CD14-positive monocyte (primary cell): ENCODE results near the gene IL18R1. TPM values are rescaled to one million over a fixed set of nuclear protein-coding genes. Genes with fewer than 3 reads are reported as not detected.

ENCODE experiments used
- DNase-seq, 3 donors: peaks; one replicate each; pipeline ENCODE4 v3.0.0-alpha.2; 2011 to 2022
- H2AFZ ChIP-seq: 2 replicates; pipeline ENCODE4 v1.6.0; 2012; ENCODE audit warnings: mild to moderate bottlenecking, low read depth, low read length, inconsistent platforms; ENCODE audit not compliant: insufficient read depth, poor library complexity, severe bottlenecking
- H3K27ac ChIP-seq, 2 donors: 1 replicate in 1 of 2; 2 replicates in 1 of 2; pipeline ENCODE4 v1.5.1; 2012 to 2013; ENCODE audit warnings: low read length in 2 of 2, control low read depth in 1 of 2, inconsistent platforms in 1 of 2, low read depth in 1 of 2, mild to moderate bottlenecking in 1 of 2
- H3K27me3 ChIP-seq, 2 donors: one replicate each; pipeline versions ENCODE4 v1.6.0 to v1.6.1; 2011 to 2013; ENCODE audit warnings: low read length in 2 of 2; ENCODE audit not compliant: control insufficient read depth in 2 of 2, insufficient read depth in 2 of 2
- H3K36me3 ChIP-seq, 2 donors: replicated peaks in 1 of 2; 1 replicate in 1 of 2; 2 replicates in 1 of 2; pipeline versions ENCODE4 v1.5.1 to v1.6.1; 2012 to 2013; ENCODE audit warnings: low read length in 2 of 2, control low read depth in 1 of 2, inconsistent platforms in 1 of 2, mild to moderate bottlenecking in 1 of 2; ENCODE audit not compliant: insufficient read depth in 2 of 2, control insufficient read depth in 1 of 2
- H3K4me1 ChIP-seq, 2 donors: 1 replicate in 1 of 2; 2 replicates in 1 of 2; pipeline versions ENCODE4 v1.5.1 to v1.6.1; 2012 to 2013; ENCODE audit warnings: low read length in 2 of 2, control low read depth in 1 of 2, inconsistent platforms in 1 of 2, mild to moderate bottlenecking in 1 of 2, moderate library complexity in 1 of 2; ENCODE audit not compliant: insufficient read depth in 2 of 2, control insufficient read depth in 1 of 2
- H3K4me2 ChIP-seq: replicated peaks from 2 replicates; pipeline ENCODE3; 2012; ENCODE audit warnings: low read length, moderate library complexity, mild to moderate bottlenecking; ENCODE audit not compliant: poor library complexity, severe bottlenecking; ENCODE audit errors: extremely low read depth
- H3K4me3 ChIP-seq, 3 experiments: fragments of 200-600 bp in 1 of 3; sonication (generic) in 1 of 3; replicated peaks in 1 of 3; 1 replicate in 2 of 3; 2 replicates in 1 of 3; pipeline ENCODE4 v1.5.1; 2011 to 2013; ENCODE audit warnings: low read length in 3 of 3, mild to moderate bottlenecking in 3 of 3, control low read depth in 2 of 3, low read depth in 2 of 3, inconsistent platforms in 1 of 3, moderate library complexity in 1 of 3
- H3K79me2 ChIP-seq: 2 replicates; pipeline ENCODE4 v1.6.0; 2012; ENCODE audit warnings: mild to moderate bottlenecking, control low read depth, inconsistent platforms, low read length, moderate library complexity; ENCODE audit not compliant: insufficient read depth
- H3K9ac ChIP-seq: 2 replicates; pipeline ENCODE4 v1.6.0; 2017; ENCODE audit warnings: low read length, mild to moderate bottlenecking; ENCODE audit not compliant: insufficient read depth, poor library complexity, severe bottlenecking
- H3K9me3 ChIP-seq, 2 donors: replicated peaks in 1 of 2; 1 replicate in 1 of 2; 2 replicates in 1 of 2; pipeline versions ENCODE4 v1.5.1 to v1.6.1; 2012 to 2013; ENCODE audit warnings: low read length in 2 of 2, control low read depth in 1 of 2; ENCODE audit not compliant: control insufficient read depth in 1 of 2, insufficient read depth in 1 of 2
- H4K20me1 ChIP-seq: 2 replicates; pipeline ENCODE4 v1.6.0; 2012; ENCODE audit warnings: mild to moderate bottlenecking, low read length, control low read depth, moderate library complexity; ENCODE audit not compliant: insufficient read depth
- H3K27ac Mint-ChIP-seq, 7 donors: one replicate each; pipeline ENCODE4 v1.8.0; 2020; ENCODE audit warnings: mild to moderate bottlenecking in 7 of 7, mixed read lengths in 7 of 7, moderate library complexity in 6 of 7, inconsistent platforms in 2 of 7
- H3K27me3 Mint-ChIP-seq, 3 donors: one replicate each; pipeline ENCODE4 v1.8.0; 2021 to 2022; ENCODE audit warnings: low read depth in 3 of 3, mild to moderate bottlenecking in 3 of 3, mixed read lengths in 3 of 3, moderate library complexity in 3 of 3, inconsistent platforms in 1 of 3
- H3K36me3 Mint-ChIP-seq, 2 donors: one replicate each; pipeline ENCODE4 v1.8.0; 2020; ENCODE audit warnings: mixed read lengths in 2 of 2, inconsistent platforms in 1 of 2, mild to moderate bottlenecking in 1 of 2
- H3K4me1 Mint-ChIP-seq: one replicate; pipeline ENCODE4 v1.8.0; 2020; ENCODE audit warnings: mild to moderate bottlenecking, mixed read lengths
- H3K4me3 Mint-ChIP-seq, 2 donors: one replicate each; pipeline ENCODE4 v1.8.0; 2020; ENCODE audit warnings: mild to moderate bottlenecking in 2 of 2, mixed read lengths in 2 of 2, moderate library complexity in 1 of 2
- H3K9me3 Mint-ChIP-seq, 7 donors: one replicate each; pipeline ENCODE4 v1.8.0; 2020 to 2022; ENCODE audit warnings: mixed read lengths in 7 of 7, mild to moderate bottlenecking in 6 of 7, moderate library complexity in 6 of 7, inconsistent platforms in 2 of 7
- WGBS: methylation state at CpG from one replicate; pipeline ENCODE4 v1.1.5; 2013; ENCODE audit warnings: missing lambda C conversion rate; ENCODE audit not compliant: insufficient coverage; 5-methylcytosine and 5-hydroxymethylcytosine counted together
- intact Hi-C, 2 donors: fragments of 100-400 bp; cut with micrococcal nuclease; formaldehyde crosslinking; loops; one replicate each; pipeline versions ENCODE4 v1.15.0 to v1.15.1; 2023
- polyA plus RNA-seq, 3 donors: library from polyadenylated mRNA; depleted of rRNA in 1 of 3; unstranded in 2 of 3; stranded (reverse) in 1 of 3; fragments of 300-500 nt in 2 of 3; fragments of >200 nt in 1 of 3; fragmentation: Illumina TruSeq in 2 of 3; gene quantifications; 1 replicate in 2 of 3; 2 replicates in 1 of 3; pipeline ENCODE4 v1.2.3, GENCODE V29; 2012 to 2021
- small RNA-seq: library from RNA; depleted of rRNA; stranded (forward); fragments of <200 nt; gene quantifications from one replicate; pipeline ENCODE3, GENCODE V24; 2012; ENCODE audit warnings: low read depth; ENCODE audit not compliant: insufficient read length
- TF ChIP-seq, protein P1 (sequence below): fragments of 200-600 bp; IDR thresholded peaks from one replicate; pipeline ENCODE4 v1.8.0; 2022; ENCODE audit warnings: antibody characterized with exemption, mild to moderate bottlenecking

IL18R1 gene
- polyA plus RNA-seq, 3 donors: 0.03 to 0.15 (median 0.11) TPM

DNA sequence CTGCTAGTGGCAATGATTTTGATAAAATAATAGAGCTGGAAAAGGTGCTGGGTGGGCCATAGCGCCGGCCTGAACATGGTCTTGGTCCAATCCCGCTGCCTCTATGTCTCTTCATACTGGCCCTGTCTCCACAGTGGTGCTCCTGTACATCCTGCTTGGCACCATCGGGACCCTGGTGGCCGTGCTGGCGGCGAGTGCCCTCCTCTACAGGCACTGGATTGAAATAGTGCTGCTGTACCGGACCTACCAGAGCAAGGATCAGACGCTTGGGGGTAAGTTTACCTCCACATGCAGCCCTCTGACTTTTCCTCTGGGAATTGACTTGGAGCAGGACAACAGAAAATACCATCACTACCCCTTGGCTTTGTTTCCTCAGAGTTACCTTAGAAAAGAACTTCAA lies 91.3 kb downstream of the IL18R1 start:
- peaks cover 0 to 3% of the 10 kb centered on the region in 2 donors for H3K27me3 ChIP-seq
- H3K27ac Mint-ChIP-seq: no peak overlapping the region
- H3K27ac ChIP-seq: no peak overlapping the region
- H3K4me1 Mint-ChIP-seq: peaks cover 5% of the 10 kb centered on the region
- TF ChIP-seq, protein P1, sequence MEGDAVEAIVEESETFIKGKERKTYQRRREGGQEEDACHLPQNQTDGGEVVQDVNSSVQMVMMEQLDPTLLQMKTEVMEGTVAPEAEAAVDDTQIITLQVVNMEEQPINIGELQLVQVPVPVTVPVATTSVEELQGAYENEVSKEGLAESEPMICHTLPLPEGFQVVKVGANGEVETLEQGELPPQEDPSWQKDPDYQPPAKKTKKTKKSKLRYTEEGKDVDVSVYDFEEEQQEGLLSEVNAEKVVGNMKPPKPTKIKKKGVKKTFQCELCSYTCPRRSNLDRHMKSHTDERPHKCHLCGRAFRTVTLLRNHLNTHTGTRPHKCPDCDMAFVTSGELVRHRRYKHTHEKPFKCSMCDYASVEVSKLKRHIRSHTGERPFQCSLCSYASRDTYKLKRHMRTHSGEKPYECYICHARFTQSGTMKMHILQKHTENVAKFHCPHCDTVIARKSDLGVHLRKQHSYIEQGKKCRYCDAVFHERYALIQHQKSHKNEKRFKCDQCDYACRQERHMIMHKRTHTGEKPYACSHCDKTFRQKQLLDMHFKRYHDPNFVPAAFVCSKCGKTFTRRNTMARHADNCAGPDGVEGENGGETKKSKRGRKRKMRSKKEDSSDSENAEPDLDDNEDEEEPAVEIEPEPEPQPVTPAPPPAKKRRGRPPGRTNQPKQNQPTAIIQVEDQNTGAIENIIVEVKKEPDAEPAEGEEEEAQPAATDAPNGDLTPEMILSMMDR: no peak
- H4K20me1 ChIP-seq: no peaks in the 10 kb centered on the region
- no peaks in the 10 kb centered on the region for H3K36me3 Mint-ChIP-seq
- no peak overlapping the region for H3K9ac ChIP-seq
- intact Hi-C loops: loop anchor here in 1 of 2 donors (5.0 kb wide), 2 partner anchors 195 to 565 kb away; no protein-coding TSS in a partner anchor
- H3K9me3 Mint-ChIP-seq: no peaks in the 10 kb centered on the region
- H3K4me1 ChIP-seq: peaks cover 4 to 6% of the 10 kb centered on the region in 2 donors
- H3K79me2 ChIP-seq: no peaks in the 10 kb centered on the region
- no peaks in the 10 kb centered on the region for H3K9me3 ChIP-seq
- H3K36me3 ChIP-seq: no peaks in the 10 kb centered on the region
- DNase-seq: no peak
- WGBS: 94% methylated on average over 9 of the region's 9 CpGs
- H3K4me2 ChIP-seq: no peak overlapping the region
- H3K4me3 ChIP-seq: no peak overlapping the region
- H2AFZ ChIP-seq: no peak overlapping the region
- H3K4me3 Mint-ChIP-seq: no peak overlapping the region
- H3K27me3 Mint-ChIP-seq: peaks cover 0 to 5% (median 3%) of the 10 kb centered on the region in 3 donors

Small RNAs within 50 kb of the gene (small RNA-seq; reads per million reads assigned to genes)
- not detected for gene MIR4772

Other genes starting within 250 kb of the IL18R1 start
- 1 to 10 TPM; 1.8 to 2.7 (median 2.6) TPM for gene IL1R1, start 213.1 kb upstream of the IL18R1 start, polyA plus RNA-seq
- gene IL1RL2, start 168.8 kb upstream of the IL18R1 start, polyA plus RNA-seq: 1 to 10 TPM in 1 of 3 donors, under 1 TPM in 1, not detected in 1; 0.07 to 1.5 TPM
- not detected for gene IL1RL1, start 44.2 kb upstream of the IL18R1 start, polyA plus RNA-seq
- gene IL18RAP, start 67.4 kb downstream of the IL18R1 start, polyA plus RNA-seq: under 1 TPM in 1 of 3 donors, not detected in 2; 0.24 TPM
- not detected for gene SLC9A4, start 117.4 kb downstream of the IL18R1 start, polyA plus RNA-seq